Stimulated activated CD8-positive, alpha-beta memory T cell treated with anti-CD3 and anti-CD28 coated beads, Interleukin-2, amount 100 ng/mL, for 1 hour (primary cell): ENCODE measurements around the gene RBMS3.
"Not testable (repeated sequence)": the region's sequence is repeated elsewhere in the genome, so short reads cannot be mapped to it uniquely, and the experiment has no call there.

Source experiments
- DNase-seq, 2 donors: peaks; one replicate each; pipeline ENCODE4 v3.0.0-alpha.2; 2020; ENCODE audit warnings: low read depth in 2 of 2

The RBMS3 gene

GRCh38 chr3:29775340-29775739 lies 494.5 kb downstream of the RBMS3 start:
- DNase-seq, result no peak

GRCh38 chr3:29777869-29778268 lies 497.0 kb downstream of the RBMS3 start:
- no peak for DNase-seq

DNA sequence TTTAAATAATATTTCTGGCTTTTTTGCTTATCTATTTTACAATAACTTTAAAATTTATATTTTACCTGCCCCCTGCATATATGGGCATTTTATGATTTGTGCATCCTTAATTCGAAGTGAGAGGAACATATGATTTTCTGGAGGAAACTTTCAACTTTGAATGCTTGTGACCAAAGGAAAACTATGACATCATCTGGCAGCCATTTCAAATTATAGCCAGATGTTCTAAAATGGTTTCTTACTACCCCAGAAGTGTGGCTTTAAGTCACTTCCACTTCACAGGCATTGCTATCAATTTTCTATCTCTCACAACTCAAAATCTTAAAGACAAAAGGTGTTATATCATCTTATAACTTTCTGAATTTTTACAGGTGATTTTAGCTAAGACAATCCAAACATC lies 508.8 kb downstream of the RBMS3 start:
- no peak for DNase-seq

DNA sequence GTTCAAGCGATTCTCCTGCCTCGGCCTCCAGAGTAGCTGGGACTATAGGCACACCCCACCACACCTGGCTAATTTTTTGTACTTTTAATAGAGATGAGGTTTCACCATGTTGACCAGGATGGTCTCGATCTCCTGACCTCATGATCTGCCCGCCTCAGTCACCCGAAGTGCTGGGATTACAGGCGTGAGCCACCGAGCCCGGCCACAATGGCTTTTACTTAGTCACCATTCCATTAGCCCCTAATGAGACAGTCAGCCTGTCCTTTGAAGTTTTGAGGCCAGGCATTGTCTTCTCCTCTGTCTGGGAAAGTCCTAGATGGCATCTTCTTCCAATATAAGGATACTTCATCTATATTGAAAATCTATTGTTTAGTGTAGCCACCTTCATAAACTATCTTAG lies 515.9 kb downstream of the RBMS3 start:
- no peak for DNase-seq

DNA sequence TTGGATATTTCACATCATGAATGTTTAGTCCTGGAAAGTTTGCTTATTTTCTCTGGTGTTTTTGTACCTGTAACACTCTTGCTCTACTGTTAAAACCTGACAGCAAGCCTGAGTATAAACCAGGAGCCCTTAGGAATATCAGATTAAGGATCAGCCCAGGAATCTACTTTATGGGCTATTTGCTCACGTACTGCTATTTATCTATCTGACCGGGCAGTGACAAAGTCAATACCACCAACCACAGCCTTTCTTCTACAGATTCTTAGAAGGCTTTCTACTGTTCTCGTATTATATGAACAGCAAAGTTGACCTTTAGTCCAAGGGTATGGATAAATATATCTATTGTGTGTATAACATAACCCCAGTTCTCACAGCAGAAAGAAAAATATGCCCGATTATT lies 521.2 kb downstream of the RBMS3 start:
- DNase-seq, result no peak

GRCh38 chr3:29804044-29804443 lies 523.2 kb downstream of the RBMS3 start:
- no peak for DNase-seq

DNA sequence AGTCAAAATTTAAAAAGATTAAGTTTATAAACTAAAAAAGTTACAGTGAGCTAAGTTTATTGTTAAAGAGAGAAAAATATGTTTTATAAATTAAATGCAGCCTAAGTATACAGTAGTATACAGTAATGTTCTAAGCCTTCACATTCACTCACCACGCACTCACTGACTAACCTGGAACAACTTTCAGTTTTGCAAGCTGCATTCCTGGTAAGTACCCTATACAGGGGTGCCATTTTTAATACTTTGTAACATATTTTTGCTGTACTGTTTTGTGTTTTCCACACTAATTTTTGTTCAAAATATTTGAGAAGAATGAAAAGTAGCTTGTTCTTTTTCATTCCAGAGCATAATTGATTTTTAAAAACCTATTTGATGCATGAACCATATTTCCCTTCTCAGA lies 524.9 kb downstream of the RBMS3 start:
- DNase-seq, result no peak

- DNase-seq, result not testable (repeated sequence)
Observed at GRCh38 chr3:29808324-29808723, 527.5 kb downstream of the RBMS3 start.

DNA sequence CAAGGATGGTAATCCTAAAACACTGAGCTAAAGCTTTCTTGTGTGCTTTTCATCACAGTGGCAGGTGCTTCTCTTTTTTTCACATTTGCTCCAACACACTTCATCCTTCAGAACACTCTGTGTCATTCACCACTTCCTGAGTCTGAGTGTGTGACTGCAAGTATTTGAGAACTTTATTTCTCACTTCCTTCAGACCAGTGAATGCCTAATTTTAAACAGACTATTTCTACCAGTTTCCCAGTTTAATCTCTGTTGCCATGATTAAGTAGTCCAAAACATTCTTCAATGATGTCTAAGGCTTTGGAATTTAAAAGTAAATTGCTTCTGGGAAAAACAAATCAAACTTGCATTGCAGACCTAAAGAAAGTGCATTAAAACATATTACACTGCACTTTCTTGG lies 541.2 kb downstream of the RBMS3 start:
- DNase-seq, result no peak

DNA sequence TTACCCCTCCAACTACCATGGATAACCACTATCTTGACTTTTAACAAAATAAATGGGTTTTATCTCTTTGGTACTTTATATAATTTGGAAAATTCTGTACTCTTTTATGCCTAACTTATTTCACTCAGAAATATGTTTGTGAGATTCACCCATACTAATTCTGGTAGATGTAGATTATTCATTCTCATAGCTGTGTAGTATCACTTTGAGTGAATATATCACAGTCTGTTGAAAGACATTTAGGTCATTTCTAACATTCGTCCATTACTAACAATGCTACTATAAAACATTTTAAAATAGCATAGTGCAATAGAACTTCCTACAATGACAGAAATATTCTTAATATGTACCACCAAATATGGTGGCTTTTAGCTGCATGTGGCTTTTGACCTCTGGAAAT lies 542.4 kb downstream of the RBMS3 start:
- no peak for DNase-seq

- DNase-seq, result no peak
Observed at GRCh38 chr3:29826712-29827111, 545.8 kb downstream of the RBMS3 start.

GRCh38 chr3:29827756-29828155 lies 546.9 kb downstream of the RBMS3 start:
- no peak for DNase-seq

DNA sequence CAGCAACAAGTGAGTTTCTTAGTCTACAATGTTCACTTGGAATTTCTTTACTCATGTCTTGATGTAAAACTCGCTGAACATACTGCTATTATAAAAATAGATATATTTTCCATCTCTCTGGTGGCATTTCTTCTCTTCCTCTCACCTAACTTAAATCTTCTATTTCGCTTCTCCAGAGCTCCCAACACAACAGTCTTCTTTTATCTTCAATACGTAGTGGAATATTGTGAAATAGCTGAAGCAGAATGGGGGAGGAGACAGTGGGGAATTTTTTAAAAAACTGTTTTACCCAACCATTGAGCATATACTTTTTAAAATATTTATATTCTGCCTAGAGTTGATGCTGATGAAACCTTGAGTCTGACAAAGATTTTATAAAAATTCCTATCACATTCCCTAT lies 548.5 kb downstream of the RBMS3 start:
- DNase-seq, result no peak

- DNase-seq, result no peak
Observed at GRCh38 chr3:29850641-29851040, 569.8 kb downstream of the RBMS3 start.

DNA sequence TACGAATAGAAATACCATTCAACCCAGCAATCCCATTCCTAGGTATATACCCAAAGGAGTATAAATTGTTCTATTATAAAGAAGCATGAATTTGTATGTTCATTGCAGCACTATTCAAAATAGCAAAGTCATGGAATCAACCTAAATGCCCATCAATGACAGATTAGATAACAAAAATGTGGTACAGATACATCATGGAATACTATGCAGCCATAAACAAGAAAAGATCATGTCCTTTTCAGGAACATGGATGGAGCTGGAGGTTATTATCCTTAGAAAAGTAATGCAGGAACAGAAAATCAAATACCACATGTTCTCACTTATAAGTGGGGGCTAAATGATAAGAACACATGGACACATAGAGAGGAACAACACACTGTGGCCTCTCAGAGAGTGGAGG lies 571.9 kb downstream of the RBMS3 start:
- DNase-seq, result no peak

- DNase-seq, result no peak
Observed at GRCh38 chr3:29853841-29854397, 573.0 kb downstream of the RBMS3 start.

DNA sequence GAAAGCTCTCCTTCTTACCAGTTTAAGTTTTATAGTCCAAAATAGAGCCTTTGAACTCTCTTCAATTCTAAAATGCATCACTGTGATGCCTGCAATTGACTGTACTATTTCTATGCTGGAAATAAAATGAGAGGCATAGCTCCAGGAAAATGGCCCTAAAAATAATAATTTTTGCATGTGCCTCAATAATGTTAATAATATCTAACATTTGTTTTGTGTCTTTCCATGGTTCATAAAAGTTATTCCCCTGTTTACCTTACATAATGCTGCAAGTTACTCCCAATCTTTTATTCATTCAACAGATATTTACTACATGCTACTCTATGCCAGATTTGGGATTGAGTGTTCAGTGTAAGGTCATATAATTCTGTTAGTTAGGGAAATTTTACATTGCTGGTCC lies 574.0 kb downstream of the RBMS3 start:
- DNase-seq, result no peak

- no peak for DNase-seq
Observed at GRCh38 chr3:29859726-29860270, 578.9 kb downstream of the RBMS3 start.

DNA sequence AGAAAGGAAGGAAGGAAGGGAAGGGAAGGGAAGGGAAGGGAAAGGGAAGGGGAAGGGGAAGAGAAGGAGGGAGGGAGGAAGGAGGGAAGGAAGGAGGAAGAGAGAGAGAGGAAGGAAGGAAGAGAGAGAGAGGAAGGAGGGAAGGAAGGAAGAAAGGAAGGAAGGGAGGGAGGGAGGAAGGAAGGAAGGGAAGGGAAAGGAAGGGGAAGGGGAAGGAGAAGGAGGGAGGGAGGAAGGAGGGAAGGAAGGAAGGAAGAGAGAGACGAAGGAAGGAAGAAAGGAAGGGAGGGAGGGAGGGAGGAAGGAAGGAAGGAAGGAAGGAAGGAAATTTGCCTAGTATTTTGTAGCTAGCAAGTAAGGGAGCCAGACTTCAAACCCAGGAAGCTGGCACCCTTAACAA lies 583.9 kb downstream of the RBMS3 start:
- DNase-seq, result no peak

GRCh38 chr3:29868543-29869101 lies 587.8 kb downstream of the RBMS3 start:
- DNase-seq, result no peak

DNA sequence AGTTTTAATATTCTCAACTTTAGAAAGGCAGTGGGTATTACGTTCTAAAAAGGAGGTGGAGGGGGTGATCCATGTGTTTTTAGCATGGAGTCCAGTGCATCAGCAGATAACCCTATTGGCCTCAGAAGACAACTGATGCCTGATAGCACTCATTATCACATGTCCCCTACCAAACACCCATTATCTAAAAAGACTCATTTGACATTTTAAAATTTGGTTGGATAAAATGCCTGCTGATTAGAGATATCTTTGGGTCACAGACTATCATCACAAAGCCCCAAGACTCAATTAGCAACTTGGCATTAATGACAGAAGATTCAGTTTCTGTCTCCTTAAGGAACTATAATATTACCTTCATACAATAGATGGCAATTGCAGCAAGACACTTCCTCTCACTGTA lies 589.3 kb downstream of the RBMS3 start:
- no peak for DNase-seq

- DNase-seq, result no peak
Observed at GRCh38 chr3:29871087-29871486, 590.2 kb downstream of the RBMS3 start.

DNA sequence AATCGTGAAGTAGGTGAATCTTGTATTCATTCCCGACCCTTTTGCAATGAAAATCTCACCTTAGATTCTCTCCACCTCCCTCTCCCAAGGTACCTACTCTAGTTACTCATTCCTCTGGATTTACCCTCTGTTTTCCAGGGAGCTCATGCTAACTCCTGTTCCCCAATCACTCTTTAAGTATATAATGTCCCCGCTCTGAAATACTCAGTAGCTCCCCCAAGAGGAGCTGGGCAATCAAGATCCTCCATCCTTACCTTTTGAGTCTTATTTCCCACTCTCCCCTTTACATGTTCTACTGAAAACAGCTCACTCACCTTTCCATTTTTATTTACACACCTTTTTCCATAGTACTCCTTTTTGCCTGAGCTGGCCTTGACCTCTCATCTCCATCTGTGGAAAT lies 599.9 kb downstream of the RBMS3 start:
- no peak for DNase-seq

- DNase-seq, result no peak
Observed at GRCh38 chr3:29887451-29887850, 606.6 kb downstream of the RBMS3 start.
